GM18508 (cell line): ENCODE results near the gene HOMER1.

ENCODE experiments used
- ATAC-seq: cut with Tn5 transposase; IDR thresholded peaks from one replicate; pipeline ENCODE4 v1.9.1; 2021; ENCODE audit warnings: moderate number of reproducible peaks; ENCODE audit not compliant: insufficient read depth, unreplicated experiment

HOMER1 gene

DNA sequence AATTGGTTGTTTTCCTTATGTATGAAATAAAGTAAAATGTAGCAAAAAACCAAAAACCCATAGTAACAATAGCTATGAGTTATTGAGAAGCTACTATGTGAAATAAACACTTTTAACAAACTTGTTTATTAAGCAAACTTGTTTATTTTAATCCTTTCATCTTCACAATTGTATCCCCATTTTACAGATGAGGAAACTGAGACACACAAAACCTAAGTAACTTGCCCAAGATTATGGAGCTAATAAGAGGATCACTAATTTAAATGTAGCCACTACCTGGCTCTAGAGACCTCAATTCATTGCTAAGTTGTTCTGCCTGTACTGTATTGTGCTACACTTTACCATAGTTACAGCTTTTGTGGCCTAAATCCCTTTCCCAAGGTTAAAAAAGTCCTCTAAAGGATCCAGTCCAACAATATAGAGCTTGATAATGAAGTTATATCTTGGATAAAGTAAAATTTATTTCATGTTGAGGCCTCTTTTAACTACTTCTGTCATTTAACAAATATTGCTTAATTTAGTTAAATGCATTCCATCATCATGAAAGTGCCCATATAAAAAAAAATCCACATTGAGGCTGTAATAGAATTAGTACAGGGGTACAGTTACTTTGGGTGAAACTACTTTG lies 22.1 kb downstream of the HOMER1 start:
- no peak for ATAC-seq

DNA sequence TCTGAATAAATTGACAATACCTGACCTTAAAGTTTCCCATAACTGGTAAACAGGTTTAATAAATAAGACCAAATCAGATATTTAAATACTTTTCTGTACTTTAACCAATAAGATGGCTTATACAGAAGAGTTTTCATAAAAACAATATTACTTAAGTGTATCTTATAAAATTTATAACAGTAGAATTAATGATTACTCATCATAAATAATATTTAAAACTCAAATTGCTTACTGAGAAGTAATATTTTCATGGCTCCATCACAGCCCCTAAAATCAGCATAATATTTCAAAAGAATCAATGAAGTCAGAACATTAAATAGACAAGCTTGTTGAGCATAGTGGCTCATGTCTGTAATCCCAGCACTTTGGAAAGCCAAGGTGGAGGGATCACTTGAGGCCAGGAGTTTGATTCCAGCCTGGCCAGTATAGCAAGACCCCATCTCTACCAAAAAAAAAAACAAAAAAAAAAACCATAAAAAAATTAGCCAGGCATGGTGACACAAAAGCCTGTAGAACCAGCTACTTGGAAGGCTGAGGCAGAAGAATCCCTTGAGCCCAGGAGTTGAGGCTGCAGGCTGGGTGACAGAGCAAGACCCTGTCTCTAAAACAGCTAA lies 23.5 kb downstream of the HOMER1 start:
- no peak for ATAC-seq

DNA sequence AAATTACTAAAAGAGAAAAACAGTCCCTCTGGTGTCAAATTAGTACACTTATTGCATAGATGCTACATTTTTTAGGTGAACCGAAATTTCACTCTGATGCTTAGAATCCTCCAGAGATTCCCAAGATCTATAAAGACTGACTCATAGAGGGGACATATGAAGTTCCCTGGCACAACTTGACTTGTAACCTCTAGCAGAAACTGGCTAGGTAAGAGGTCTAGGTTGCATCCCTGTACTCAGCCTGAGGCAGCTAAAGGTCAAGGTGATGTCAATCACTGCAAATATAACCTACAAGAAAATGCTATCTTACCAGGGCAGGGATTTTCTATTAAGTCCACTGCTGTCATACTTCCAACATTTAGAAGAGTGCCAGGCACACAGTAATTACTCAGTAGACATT lies 24.2 kb downstream of the HOMER1 start:
- no peak for ATAC-seq

DNA sequence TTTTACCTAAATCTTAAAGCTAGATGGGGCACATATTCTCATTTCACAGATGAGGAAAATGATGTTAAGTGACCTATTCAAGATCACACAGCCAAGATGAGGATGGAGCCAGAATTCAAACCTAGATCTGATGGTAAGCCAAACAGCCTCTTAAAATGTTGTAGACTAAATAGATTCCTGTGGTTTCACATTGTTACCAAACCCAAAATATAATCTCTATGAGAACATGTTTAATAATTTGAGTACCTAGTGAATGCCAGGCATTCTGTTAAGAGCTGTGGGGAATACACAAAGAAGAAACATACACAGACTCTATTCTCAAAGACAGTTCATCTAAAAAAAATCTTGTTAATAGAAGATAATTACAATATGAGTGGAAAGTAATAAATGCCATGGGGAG lies 25.2 kb downstream of the HOMER1 start:
- no peak for ATAC-seq

DNA sequence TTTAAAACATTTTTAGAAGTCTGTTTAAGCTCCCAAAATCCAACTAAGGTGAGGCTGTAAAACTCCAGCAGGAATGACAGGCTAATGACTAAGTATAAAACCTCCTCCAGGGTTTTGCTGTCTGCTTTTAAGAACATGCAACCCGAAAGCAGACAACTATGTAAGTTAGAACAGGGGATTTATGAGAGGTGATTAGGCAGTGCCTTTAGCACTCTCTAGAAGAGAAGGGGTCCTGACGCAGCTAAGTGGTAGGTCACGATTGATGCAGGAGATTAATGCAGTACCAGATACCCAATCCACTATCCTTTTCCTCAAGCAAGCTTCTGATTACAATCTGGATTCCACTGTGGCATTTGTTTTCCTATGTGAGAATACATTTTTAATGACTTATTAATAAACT lies 25.9 kb downstream of the HOMER1 start:
- no peak for ATAC-seq

DNA sequence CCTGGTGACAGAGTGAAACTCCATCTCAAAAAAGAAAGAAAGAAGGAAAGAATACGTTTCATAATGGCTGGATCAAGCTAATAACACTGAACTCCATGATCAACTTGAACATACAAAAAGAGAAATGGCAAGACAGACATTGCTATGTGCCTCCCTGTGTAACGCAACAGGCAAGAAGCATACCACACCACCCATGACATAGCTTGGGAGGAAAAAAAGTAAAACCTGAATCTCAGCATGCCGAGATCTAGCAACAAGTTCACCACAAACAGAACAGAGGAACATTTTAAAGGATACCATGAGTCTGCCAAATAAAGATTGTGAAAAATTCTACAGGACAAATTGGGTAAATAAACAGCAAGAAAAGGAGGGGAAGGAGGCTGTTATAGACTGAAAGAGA lies 26.7 kb downstream of the HOMER1 start:
- no peak for ATAC-seq

DNA sequence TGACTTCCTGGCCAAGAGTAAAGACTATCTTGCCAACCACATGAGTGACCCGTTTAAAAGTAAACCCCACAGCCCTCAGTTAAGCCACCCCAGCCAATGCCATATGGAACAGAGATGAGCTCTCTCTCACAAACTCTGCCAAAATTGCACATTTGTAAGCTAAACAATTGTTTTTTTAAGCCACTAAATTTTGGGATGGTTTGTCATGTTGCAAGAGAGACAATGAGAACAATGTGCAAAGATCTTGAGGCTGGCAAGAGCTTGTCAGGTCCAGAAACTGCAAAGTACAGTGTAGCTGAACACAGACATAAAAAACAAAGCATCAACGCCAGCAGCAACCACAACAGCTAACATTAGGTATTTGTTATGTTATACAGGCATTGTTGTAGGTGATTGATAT lies 27.8 kb downstream of the HOMER1 start:
- ATAC-seq, result no peak

DNA sequence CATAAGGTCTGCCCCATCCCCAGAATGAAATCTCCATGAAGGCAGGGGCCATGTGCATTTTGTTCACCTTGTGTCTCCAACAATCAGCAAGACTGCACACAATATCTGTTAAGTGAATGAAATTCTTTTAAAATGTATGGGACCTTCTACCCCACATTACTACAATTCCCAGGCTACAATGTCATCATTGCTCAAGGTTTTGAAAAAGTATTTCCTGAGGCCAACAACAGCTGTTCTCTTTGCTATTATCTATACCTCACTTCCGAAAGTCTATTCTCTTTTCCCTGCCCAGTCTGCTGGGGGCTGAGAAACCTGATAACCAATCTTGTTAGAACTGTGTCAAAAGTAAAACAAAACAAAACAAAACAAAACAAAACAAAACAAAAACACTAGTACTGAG lies 29.2 kb downstream of the HOMER1 start:
- ATAC-seq, result no peak

DNA sequence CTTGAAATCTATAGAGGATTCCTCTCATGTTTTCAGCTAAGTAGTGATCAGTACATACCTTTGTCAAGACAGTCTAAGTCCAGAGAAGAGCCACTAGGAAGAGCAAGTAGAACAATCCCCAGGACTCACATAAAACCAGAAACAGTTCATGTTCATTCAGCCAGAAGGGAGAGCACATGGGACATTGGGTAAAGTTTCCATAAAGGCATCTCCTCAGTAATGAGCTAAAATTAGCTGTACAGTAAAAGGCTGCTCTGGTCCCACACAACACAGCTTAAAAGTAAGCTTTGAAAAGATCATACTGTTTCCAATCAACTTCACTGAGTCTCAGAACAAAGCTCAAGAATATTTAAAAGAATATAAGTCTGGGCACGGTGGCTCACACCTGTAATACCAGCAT lies 32.4 kb downstream of the HOMER1 start:
- no peak for ATAC-seq

DNA sequence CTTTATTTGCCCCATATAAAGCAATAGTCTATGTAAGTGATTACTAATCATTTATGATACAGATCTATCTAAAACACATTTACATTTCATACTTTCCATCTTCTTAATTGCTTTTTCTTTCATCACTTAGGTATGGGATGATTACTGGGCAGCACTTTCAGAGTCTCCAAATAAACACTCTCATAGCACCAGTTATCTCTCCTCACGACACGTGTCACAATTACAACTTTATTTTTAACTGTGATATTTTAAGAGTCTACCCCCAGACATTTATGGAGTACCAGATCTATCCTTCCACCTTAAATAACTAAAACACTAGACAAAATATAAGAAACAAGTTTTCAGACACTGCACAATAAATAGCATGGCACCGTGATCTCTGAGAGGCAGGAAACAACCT lies 32.9 kb downstream of the HOMER1 start:
- no peak for ATAC-seq

DNA sequence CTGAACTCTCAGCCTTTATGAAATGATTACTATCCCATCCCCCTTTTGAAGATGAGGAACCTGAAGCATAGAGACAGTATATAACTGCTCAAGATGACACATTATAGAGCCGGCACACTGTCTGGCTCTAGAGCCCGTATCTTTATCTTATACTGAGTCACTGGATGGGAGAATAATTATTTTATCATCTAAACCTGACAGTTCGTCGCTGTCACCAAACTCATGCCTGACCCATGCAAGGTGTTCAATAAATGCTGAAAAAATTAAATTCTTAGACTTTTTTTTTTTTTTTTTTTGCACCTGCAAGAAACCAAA lies 38.8 kb downstream of the HOMER1 start:
- no peak for ATAC-seq

DNA sequence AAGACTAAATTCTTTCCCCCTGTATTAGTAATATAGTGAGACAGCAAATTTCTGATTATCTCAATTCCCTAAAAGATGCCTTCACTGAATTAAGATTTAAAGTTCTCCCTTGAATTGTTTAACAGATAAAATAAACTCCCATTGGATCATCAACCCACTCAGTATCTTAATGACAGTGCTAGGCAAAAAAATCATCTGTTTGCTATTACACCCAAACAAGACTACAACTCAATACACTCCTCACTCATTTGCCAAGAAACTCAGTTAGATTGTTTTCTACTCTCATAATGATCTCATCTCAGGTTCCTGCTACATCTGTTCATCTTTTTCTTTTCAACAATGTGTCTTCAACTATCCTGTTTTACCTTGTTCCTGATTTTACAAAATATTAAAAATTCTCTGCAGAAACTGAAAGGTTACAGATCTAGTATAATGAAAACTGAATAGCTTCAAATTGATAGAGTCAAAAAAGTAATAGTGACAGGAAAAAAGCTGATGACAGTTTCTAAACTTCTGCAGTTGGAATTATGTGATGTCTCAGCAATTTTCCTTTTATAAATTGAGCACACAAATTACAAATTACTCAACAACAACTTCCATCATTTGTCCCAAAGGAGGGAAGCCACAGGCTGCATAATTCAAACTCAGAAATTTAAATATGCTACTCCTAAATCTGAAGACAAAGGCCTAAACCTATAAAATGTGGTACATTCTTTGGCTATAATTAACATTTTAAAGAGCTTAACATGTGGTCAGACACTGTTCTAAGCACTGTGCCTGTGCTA lies 39.4 kb downstream of the HOMER1 start:
- no peak for ATAC-seq

DNA sequence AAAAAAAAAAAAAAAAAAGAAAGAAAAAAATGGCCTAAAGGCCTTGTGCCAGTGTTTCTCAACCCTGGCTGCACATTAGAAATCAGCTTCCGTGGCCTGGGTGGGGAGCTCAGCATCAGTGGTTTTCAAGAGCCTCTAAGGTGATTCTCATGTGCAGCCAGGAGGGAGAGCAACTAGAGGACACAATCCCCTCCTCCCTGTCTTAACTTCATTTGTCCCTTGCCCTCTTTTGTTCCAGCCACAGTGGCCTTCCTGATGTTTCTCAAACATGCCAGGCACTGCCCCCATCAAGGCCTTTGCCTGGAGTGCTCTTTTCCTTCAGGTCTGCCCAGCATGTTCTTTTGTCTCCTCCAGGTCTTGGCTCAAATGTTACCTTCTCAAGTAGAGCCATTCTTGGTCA lies 42.4 kb downstream of the HOMER1 start:
- no peak for ATAC-seq

DNA sequence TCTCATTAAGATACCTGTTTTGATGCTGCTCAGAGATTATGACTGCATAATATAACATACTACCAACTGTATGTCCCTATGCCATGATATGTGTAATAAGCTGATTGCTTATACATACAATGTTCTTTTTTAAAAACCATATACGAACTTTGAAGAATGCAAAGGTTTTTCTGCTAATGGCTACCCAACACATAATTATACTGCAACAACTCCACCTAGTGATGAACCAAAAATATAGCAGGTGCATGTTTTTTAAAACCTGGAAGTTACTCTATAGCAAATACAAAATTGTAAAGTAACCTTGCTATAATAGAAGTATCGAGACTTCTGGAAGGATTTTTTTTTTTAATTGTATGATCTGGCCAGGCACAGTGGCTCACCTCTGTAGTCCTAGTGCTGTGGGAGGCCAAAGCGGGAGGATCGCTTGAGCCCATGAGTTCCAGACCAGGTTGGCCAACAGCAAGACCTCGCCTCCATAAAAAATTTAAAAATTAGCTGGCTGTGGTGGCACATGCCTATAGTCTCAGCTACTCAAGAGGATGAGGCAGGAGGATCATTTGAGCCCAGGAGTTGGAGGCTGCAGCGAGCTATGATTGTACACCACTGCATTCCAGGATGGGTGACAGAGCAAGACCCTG lies 49.1 kb downstream of the HOMER1 start:
- no peak for ATAC-seq

DNA sequence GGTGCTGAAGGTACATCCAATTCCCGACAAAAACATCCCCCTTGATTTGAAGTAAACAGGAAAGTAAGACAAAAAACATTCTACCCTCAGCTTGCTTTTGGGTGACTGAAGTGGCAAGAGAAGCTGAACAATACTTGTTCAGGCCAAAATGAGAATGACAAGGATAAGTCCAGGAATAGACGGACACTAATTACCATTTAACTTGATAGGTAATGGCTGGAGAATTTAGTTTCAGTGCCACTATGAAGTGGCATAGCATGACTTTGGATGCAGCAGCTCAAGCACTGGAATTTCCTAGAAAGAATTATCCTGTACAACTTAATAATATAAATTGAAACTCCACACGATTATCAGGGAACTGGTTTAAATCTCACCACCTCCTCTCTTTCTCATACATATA lies 49.7 kb downstream of the HOMER1 start:
- no peak for ATAC-seq

DNA sequence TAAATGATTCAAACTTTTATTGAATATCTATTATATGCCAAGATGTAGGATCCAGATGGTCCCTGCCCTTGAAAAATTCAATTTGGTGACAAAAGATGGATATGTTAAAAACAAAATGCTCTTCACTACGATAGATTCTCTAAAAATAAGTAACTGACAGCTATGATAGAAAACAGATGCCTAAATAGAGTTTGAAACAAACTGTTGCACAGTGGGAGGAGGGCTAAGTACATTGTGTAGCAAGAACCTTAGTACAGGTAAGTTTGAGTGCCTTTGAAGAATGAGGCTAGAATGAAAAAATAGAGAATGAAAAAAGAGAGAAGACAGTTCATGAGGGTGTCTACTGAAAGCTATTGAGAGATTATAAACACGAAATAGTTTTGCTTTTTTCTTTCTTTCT lies 54.3 kb downstream of the HOMER1 start:
- no peak for ATAC-seq

DNA sequence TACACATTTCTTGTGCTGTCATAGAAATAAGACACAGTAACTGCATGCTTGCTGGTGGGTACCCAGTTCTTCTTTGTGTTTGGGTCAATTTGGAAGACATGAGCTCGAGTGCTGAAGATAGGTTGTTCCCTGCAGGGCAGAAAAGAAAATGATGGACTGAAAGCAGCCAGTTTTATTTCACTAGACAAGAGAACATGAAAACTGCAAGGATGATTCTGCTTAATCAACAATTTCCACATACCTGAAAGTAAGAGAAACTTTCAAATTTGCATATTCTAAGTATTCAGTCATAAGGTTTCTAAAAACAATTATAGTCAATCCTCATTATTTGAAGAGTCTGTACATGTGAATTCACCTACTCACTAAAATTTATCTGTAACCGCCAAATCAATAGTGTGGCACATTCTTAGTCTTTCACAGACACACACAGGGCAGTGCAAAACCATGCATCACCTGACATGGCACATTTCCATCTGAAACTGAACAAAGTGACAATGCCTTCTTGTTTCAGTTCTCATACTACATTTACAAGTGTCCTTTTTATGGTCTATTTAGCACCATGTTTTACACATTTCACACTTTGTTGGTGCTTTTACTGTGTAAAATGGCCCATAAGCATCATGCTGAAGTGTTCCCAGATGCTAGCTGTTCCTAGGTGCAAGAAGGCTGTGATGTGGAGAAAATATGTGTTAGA lies 56.9 kb downstream of the HOMER1 start:
- no peak for ATAC-seq

DNA sequence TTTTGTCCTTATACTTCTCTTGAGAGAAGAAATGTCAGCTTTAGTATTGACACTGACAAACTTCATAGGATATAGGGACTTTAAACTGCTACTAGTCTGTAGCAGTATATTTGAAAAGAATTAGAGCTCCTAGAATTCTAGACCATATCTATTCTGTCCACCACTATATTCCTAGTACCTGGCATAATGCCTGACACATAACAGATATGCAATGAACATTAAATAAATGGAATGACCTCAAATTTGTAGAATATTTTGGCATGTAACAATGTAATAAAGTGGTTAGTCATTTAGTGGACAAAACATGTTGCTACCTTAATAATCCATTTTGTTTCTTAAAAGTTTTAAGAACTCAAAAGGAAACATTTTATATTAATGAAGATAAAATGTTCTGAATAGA lies 57.5 kb downstream of the HOMER1 start:
- ATAC-seq, result no peak

DNA sequence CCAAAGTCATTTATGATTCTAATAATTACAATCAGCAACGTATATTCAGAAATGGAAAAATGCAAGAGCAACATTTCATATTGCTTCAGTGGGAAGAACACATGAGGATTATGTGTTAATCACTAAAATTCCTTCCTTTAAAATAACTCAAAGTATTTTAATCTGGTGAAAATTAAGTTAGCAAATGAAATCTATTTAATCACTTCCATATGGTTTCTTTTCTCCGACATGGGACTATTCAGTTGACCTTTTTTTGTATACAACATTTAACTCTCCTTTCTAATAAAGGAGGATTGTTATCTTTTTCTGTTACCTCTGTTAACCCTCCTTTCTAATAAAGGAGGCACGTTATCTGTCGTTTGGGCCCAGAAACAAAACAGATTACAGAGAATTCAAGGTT lies 59.9 kb downstream of the HOMER1 start:
- no peak for ATAC-seq

DNA sequence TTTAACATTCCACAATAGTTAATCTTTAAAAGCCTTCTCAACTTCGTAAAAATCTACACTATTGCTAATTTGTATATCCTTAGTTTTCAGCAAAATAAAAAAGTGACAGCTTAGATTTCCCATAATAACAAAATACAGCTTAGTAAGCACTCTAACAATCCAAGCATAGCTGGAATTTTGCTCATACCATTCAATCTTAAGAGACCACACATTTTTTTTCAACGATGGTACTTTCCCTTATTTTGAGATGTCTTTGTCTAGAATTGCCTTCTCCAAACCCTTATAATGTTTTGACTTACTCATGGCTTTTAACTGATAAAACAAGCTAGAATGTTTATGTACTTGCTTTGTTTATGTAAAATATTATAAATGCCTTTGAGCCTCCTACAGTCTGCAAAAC lies 65.6 kb downstream of the HOMER1 start:
- ATAC-seq, result no peak

DNA sequence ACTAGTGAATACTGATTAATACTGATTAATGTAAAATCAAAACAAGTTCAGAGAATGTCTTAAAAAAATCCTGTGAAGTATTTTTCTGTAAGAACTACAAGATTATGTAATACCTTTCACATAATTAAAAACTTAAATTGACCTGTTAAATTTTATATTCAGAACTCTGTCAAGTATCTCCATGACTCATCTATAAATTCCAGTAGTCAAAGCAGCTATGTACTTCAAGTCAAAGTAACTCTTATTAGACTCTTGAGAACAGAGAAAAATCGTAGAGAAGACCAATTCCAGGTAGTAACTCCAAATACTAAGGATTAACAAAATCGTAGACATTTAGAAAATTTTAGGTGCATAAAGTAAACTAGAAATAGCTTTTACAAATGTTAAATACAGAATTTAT lies 77.1 kb downstream of the HOMER1 start:
- ATAC-seq, result no peak
